Right kidney (tissue), 1 donor: ENCODE measurements around the gene EMC9.

Experiments used
- DNase-seq: peaks from one replicate; pipeline ENCODE4 v3.0.0-alpha.2; 2016

Gene EMC9

GRCh38 chr14:24132061-24132685 is 9.2 kb downstream of the EMC9 start:
- DNase-seq, result peak; percentile 35

GRCh38 chr14:24131549-24131966 is 9.8 kb downstream of the EMC9 start:
- DNase-seq, result no peak

GRCh38 chr14:24130717-24131548 is 10.5 kb downstream of the EMC9 start:
- no peak for DNase-seq

GRCh38 chr14:24130380-24130716 is 11.0 kb downstream of the EMC9 start, which contains the start of gene FITM1:
TSS of gene FITM1 (plus strand) at chr14:24130659. CDS start at chr14:24131564, 905 bp downstream.
- DNase-seq, result no peak

GRCh38 chr14:24129410-24129998 is 11.9 kb downstream of the EMC9 start:
- no peak for DNase-seq

GRCh38 chr14:24127673-24128072 is 13.7 kb downstream of the EMC9 start:
- DNase-seq, result no peak

GRCh38 chr14:24126939-24127338 is 14.5 kb downstream of the EMC9 start:
- DNase-seq, result no peak

GRCh38 chr14:24123424-24124417 is 17.7 kb downstream of the EMC9 start:
- DNase-seq, result no peak

- DNase-seq, result no peak
Observed at GRCh38 chr14:24122898-24123297, 18.5 kb downstream of the EMC9 start.

- DNase-seq, result no peak
Observed at GRCh38 chr14:24122416-24122815, 19.0 kb downstream of the EMC9 start.

GRCh38 chr14:24121210-24121609 is 20.2 kb downstream of the EMC9 start:
- no peak for DNase-seq

GRCh38 chr14:24119691-24120090 is 21.7 kb downstream of the EMC9 start:
- DNase-seq, result no peak

- no peak for DNase-seq
Observed at GRCh38 chr14:24117179-24117578, 24.2 kb downstream of the EMC9 start.

GRCh38 chr14:24116128-24116814 is 25.1 kb downstream of the EMC9 start:
- DNase-seq, result no peak

GRCh38 chr14:24115422-24116127 is 25.8 kb downstream of the EMC9 start:
- DNase-seq, result no peak

GRCh38 chr14:24114532-24115421 is 26.6 kb downstream of the EMC9 start, which contains the start of the genes DCAF11 and NRL:
TSS of gene DCAF11 (plus strand) at chr14:24114777. CDS start at chr14:24115595, 818 bp downstream.
TSS of gene NRL (minus strand) at chr14:24114949. CDS start at chr14:24082848, 32,101 bp downstream.
- peak; percentile 100 for DNase-seq

- DNase-seq, result peak; percentile 94
Observed at GRCh38 chr14:24113801-24114531, 27.4 kb downstream of the EMC9 start.

GRCh38 chr14:24113379-24113800 is 28.0 kb downstream of the EMC9 start:
- DNase-seq, result no peak

GRCh38 chr14:24110523-24110922 is 30.9 kb downstream of the EMC9 start:
- DNase-seq, result no peak
